Erythroblast (primary cell): ENCODE data around the gene HIF3A.

Experiments used
- GATA1 ChIP-seq: IDR thresholded peaks from 2 replicates; pipeline ENCODE4 v1.6.1; 2011; ENCODE audit warnings: low read depth, mild to moderate bottlenecking, control low read depth, low read length, moderate library complexity
- POLR2A ChIP-seq: IDR thresholded peaks from 2 replicates; pipeline ENCODE4 v1.6.1; 2011; ENCODE audit warnings: mild to moderate bottlenecking, low read length

DNA sequence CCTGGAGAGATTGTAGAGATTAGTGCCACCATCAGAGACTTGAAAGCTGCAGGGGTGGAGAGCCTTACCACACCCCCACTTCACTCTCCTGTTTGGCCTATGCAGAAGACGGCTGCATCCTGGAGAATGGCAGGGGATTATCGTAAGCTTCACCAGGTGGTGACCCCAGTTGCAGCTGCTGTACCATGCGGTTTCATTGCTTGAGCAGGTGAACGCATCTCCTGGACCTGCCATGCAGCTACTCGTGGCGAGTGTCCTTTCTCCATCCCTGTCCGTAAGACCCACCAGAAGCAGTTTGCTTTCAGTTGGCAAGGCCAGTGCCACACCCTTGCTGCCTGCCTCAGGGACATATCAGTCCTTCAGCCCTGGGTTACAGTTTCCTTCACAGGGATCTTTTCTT is 71.3 kb downstream of the HIF3A start:
- TF ChIP-seq POLR2A: no peak
- TF ChIP-seq GATA1: no peak
